ENCODE data around the gene PRSS1.
"Not testable (repeated sequence)": the region's sequence is repeated elsewhere in the genome, so short reads cannot be mapped to it uniquely, and the experiment has no call there.

DNA sequence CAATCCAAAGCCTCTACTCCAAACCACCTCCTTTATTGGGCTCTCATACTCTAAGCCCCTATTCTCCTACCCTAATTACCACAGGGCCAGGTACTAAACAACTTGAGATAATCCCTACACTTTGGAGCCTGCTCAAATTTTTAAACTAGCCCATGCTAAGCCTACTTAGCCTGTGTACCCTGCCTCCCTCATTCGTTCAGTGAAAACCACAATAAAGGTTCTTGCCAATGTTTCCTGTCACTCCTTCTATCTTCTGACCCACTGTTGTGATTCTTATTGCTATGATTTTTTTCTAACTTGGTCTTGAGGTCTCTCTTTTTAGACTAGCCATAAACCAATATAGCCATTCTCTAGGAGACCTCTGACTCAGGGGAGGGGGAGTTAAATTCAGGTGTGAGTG lies 48.3 kb upstream of the PRSS1 start:
- TF ChIP-seq, protein P1, sequence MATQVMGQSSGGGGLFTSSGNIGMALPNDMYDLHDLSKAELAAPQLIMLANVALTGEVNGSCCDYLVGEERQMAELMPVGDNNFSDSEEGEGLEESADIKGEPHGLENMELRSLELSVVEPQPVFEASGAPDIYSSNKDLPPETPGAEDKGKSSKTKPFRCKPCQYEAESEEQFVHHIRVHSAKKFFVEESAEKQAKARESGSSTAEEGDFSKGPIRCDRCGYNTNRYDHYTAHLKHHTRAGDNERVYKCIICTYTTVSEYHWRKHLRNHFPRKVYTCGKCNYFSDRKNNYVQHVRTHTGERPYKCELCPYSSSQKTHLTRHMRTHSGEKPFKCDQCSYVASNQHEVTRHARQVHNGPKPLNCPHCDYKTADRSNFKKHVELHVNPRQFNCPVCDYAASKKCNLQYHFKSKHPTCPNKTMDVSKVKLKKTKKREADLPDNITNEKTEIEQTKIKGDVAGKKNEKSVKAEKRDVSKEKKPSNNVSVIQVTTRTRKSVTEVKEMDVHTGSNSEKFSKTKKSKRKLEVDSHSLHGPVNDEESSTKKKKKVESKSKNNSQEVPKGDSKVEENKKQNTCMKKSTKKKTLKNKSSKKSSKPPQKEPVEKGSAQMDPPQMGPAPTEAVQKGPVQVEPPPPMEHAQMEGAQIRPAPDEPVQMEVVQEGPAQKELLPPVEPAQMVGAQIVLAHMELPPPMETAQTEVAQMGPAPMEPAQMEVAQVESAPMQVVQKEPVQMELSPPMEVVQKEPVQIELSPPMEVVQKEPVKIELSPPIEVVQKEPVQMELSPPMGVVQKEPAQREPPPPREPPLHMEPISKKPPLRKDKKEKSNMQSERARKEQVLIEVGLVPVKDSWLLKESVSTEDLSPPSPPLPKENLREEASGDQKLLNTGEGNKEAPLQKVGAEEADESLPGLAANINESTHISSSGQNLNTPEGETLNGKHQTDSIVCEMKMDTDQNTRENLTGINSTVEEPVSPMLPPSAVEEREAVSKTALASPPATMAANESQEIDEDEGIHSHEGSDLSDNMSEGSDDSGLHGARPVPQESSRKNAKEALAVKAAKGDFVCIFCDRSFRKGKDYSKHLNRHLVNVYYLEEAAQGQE (IDR thresholded peaks at IDR 0.05; ENCODE audit: insufficient replicate concordance, low read depth) = not testable (repeated sequence)
- TF ChIP-seq, protein P2, sequence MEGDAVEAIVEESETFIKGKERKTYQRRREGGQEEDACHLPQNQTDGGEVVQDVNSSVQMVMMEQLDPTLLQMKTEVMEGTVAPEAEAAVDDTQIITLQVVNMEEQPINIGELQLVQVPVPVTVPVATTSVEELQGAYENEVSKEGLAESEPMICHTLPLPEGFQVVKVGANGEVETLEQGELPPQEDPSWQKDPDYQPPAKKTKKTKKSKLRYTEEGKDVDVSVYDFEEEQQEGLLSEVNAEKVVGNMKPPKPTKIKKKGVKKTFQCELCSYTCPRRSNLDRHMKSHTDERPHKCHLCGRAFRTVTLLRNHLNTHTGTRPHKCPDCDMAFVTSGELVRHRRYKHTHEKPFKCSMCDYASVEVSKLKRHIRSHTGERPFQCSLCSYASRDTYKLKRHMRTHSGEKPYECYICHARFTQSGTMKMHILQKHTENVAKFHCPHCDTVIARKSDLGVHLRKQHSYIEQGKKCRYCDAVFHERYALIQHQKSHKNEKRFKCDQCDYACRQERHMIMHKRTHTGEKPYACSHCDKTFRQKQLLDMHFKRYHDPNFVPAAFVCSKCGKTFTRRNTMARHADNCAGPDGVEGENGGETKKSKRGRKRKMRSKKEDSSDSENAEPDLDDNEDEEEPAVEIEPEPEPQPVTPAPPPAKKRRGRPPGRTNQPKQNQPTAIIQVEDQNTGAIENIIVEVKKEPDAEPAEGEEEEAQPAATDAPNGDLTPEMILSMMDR (IDR thresholded peaks at IDR 0.05; ENCODE audit: insufficient read depth, low read length) = not testable (repeated sequence)
- not testable (repeated sequence) for TF ChIP-seq SPI1 (IDR thresholded peaks at IDR 0.05; ENCODE audit: borderline replicate concordance, low read depth); POLR2AphosphoS5 (IDR thresholded peaks at IDR 0.05; ENCODE audit: low read depth); GABPA (IDR thresholded peaks at IDR 0.05; ENCODE audit: low read depth)

Data from HL-60 (cell line).